ENCODE data around the gene CASP8. TPM values are rescaled to one million over a fixed set of nuclear protein-coding genes. Genes with fewer than 3 reads are reported as not detected.

CASP8 gene
- total and polyA plus RNA-seq, 9 of the 15 experiments (the other 6 are each of a cell fraction or from before 2014, with no cell fraction given) = 10.2 to 31.4 (median 19.4) TPM

DNA sequence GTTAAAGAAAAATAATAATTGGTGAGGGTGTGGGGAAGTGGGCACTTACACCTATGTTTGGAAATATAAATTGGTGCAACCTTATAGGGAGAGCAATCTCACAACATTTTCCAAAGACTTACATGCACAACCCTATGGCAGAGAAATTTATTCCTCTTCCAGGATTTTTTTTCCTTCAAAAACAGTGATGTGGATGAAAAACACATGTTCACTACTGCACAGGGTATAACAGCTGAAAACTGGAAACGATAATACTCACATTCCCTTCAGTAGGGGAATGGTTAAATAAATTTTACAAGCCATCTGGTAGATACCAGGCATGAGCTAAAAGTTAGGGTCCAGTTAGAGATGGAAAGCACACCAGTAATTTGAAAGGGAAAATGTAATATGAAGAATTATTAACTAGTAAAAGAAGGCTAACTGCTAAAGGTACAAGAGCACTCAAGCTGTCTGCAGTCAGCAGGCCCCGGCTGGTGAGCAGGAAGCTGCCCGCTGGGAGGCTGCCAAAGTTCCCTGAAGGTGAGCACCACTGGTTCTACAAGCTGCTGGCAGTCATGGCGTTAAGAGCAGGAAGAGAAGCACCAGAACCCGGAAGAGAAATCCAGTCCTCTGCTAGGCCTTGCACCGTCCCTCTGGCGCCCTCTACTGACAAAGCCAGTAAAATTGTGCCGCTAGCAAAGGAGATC is 28.4 kb upstream of the CASP8 start (continued):
- TF ChIP-seq KLF13 (tag; IDR thresholded peaks at IDR 0.05; ENCODE audit: borderline replicate concordance, low read depth) (no peak), JUNB (CRISPR knock-in tag; conservative IDR thresholded peaks at IDR 0.05) (no peak), SIN3B (IDR thresholded peaks at IDR 0.05; ENCODE audit: low read depth) (no peak), ZZZ3 (IDR thresholded peaks at IDR 0.05) (no peak), HOXB6 (CRISPR knock-in tag; IDR thresholded peaks at IDR 0.05; ENCODE audit: borderline replicate concordance) (no peak), HNRNPL (IDR thresholded peaks at IDR 0.05; ENCODE audit: low read depth, low read length) (no peak), ZNF175 (CRISPR knock-in tag; IDR thresholded peaks at IDR 0.05; ENCODE audit: low read depth) (0 out of 2 replicates have a peak, but pooled peaks have one; percentile 45), MXD1 (CRISPR knock-in tag; IDR thresholded peaks at IDR 0.05; ENCODE audit: borderline replicate concordance, poor library complexity, severe bottlenecking) (no peak), ADNP (tag; IDR thresholded peaks at IDR 0.05) (0 out of 2 replicates have a peak, but pooled peaks have one; percentile 27), ZFP30 (CRISPR knock-in tag; IDR thresholded peaks at IDR 0.05; ENCODE audit: borderline replicate concordance) (no peak), MYC (IDR thresholded peaks at IDR 0.05; ENCODE audit: low read depth, low read length) (peak; percentile 28; the same call in 1 of the 2 replicates), MYC (CRISPR knock-in tag; IDR thresholded peaks at IDR 0.05; ENCODE audit: borderline replicate concordance, low read depth) (no peak), SMARCE1 (IDR thresholded peaks at IDR 0.05) (no peak), NFRKB (IDR thresholded peaks at IDR 0.05; ENCODE audit: low read depth) (peak; percentile 93), NR2C1 (IDR thresholded peaks at IDR 0.05) (peak; percentile 93), NR2C1 (tag; IDR thresholded peaks at IDR 0.05) (peak; percentile 96), ZNF77 (CRISPR knock-in tag; IDR thresholded peaks at IDR 0.05) (no peak), U2AF2 (optimal IDR thresholded peaks at IDR 0.05; ENCODE audit: low read depth, low read length) (no peak), DDX20 (tag; IDR thresholded peaks at IDR 0.05; ENCODE audit: low read depth) (no peak), FOXJ3 (CRISPR knock-in tag; IDR thresholded peaks at IDR 0.05) (no peak), BRD9 (IDR thresholded peaks at IDR 0.05; ENCODE audit: low read depth, partially characterized antibody) (peak; percentile 38), ARID1B (IDR thresholded peaks at IDR 0.05) (no peak), DMBX1 (CRISPR knock-in tag; IDR thresholded peaks at IDR 0.05; ENCODE audit: borderline replicate concordance) (peak; percentile 74; the same call in 1 of the 2 replicates), ZNF23 (CRISPR knock-in tag; IDR thresholded peaks at IDR 0.05) (no peak), ZBTB49 (CRISPR knock-in tag; IDR thresholded peaks at IDR 0.05; ENCODE audit: borderline replicate concordance) (no peak)
- TF ChIP-seq, protein P1, sequence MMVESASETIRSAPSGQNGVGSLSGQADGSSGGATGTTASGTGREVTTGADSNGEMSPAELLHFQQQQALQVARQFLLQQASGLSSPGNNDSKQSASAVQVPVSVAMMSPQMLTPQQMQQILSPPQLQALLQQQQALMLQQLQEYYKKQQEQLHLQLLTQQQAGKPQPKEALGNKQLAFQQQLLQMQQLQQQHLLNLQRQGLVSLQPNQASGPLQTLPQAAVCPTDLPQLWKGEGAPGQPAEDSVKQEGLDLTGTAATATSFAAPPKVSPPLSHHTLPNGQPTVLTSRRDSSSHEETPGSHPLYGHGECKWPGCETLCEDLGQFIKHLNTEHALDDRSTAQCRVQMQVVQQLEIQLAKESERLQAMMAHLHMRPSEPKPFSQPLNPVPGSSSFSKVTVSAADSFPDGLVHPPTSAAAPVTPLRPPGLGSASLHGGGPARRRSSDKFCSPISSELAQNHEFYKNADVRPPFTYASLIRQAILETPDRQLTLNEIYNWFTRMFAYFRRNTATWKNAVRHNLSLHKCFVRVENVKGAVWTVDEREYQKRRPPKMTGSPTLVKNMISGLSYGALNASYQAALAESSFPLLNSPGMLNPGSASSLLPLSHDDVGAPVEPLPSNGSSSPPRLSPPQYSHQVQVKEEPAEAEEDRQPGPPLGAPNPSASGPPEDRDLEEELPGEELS (CRISPR knock-in tag; IDR thresholded peaks at IDR 0.05; ENCODE audit: borderline replicate concordance) = no peak
